ENCODE measurements around the gene TPCN1. TPM values are rescaled to one million over a fixed set of nuclear protein-coding genes. Genes with fewer than 3 reads are reported as not detected.

TPCN1 gene
- polyA plus RNA-seq, 1 of the 3 experiments (the other 2 are of a cell fraction): 15.7 TPM

GRCh38 chr12:113325916-113326315 is 104.7 kb downstream of the TPCN1 start (continued):
- TF ChIP-seq SMC3 (IDR thresholded peaks at IDR 0.05; ENCODE audit: low read depth, low read length) (no peak), RFX5 (IDR thresholded peaks at IDR 0.05; ENCODE audit: low read length) (no peak), NFIC (IDR thresholded peaks at IDR 0.05; ENCODE audit: borderline replicate concordance) (peak; percentile 31; the same call in 1 of the 2 replicates), YY1 (IDR thresholded peaks at IDR 0.05; ENCODE audit: low read depth) (no peak), POLR2AphosphoS5 (IDR thresholded peaks at IDR 0.05; ENCODE audit: low read depth, low read length) (no peak), IRF3 (IDR thresholded peaks at IDR 0.05; ENCODE audit: low read depth, low read length) (no peak), RAD21 (IDR thresholded peaks at IDR 0.05; ENCODE audit: low read length) (no peak), CHD2 (IDR thresholded peaks at IDR 0.05; ENCODE audit: low read length, partially characterized antibody) (no peak), JUND (IDR thresholded peaks at IDR 0.05) (no peak), EP300 (IDR thresholded peaks at IDR 0.05; ENCODE audit: borderline replicate concordance in 1 of 2, low read depth in 1 of 2, low read length in 1 of 2) (no peak), RXRA (IDR thresholded peaks at IDR 0.05; ENCODE audit: borderline replicate concordance, low read depth) (no peak), FOXJ3 (CRISPR knock-in tag; IDR thresholded peaks at IDR 0.05) (no peak), NRF1 (IDR thresholded peaks at IDR 0.05; ENCODE audit: low read depth, low read length) (no peak)

GRCh38 chr12:113326775-113327395 is 105.6 kb downstream of the TPCN1 start:
- no peaks in the 10 kb centered on the region for H4K20me1 ChIP-seq (ENCODE audit: insufficient read depth)
- H3K36me3 ChIP-seq (replicated peaks in 1 of 2; ENCODE audit: control insufficient read depth in 1 of 2, insufficient read depth in 2 of 2, low read length in 1 of 2): peaks cover 0 to 5% of the 10 kb centered on the region in 2 experiments
- ChIA-PET CTCF (interaction anchor here (1.1 kb wide), 1 partner anchor 98 kb away, joined by 5 read pairs; no protein-coding TSS in a partner anchor), POLR2A (no interaction called here)
- no peak for TF ChIP-seq RFX5 (IDR thresholded peaks at IDR 0.05; ENCODE audit: low read length)
- peak; percentile 17; the same call in 1 of the 2 replicates for TF ChIP-seq RAD21 (IDR thresholded peaks at IDR 0.05; ENCODE audit: low read length)
- H3K9me2 ChIP-seq: no peaks in the 10 kb centered on the region
- H3K9me3 ChIP-seq: no peaks in the 10 kb centered on the region
- no peaks in the 10 kb centered on the region for H3F3A ChIP-seq (replicated peaks; ENCODE audit: insufficient read depth)
- no peak for DNase-seq
- no peak overlapping the region for H3K4me2 ChIP-seq
- no peaks in the 10 kb centered on the region; a peak in 1 of 4 replicates for H3K4me1 ChIP-seq (ENCODE audit: control insufficient read depth in 1 of 2, insufficient read depth in 2 of 2, low read depth in 1 of 2, low read length in 1 of 2)
- H3K9ac ChIP-seq: no peak overlapping the region
- H3K27ac ChIP-seq (ENCODE audit: low read depth in 2 of 2, low read length in 1 of 2): no peak overlapping the region
- H2AFZ ChIP-seq (ENCODE audit: low read depth): no peak overlapping the region
- no peaks in the 10 kb centered on the region for H3K79me2 ChIP-seq (ENCODE audit: insufficient read depth)
- WGBS (ENCODE audit: low lambda C conversion rate): 88% methylated on average over 4 of the region's 4 CpGs
- H3K4me3 ChIP-seq (ENCODE audit: low read depth in 2 of 2, low read length in 1 of 2): no peak overlapping the region
- no peaks in the 10 kb centered on the region for H3K27me3 ChIP-seq (ENCODE audit: insufficient read depth)

GRCh38 chr12:113328368-113328889 is 107.2 kb downstream of the TPCN1 start:
- ChIA-PET POLR2A (no interaction called here), CTCF (interaction anchor here (0.9 kb wide), 1 partner anchor 97 kb away, joined by 3 read pairs; no protein-coding TSS in a partner anchor)
- no peaks in the 10 kb centered on the region for H3F3A ChIP-seq (replicated peaks; ENCODE audit: insufficient read depth)
- H3K27ac ChIP-seq (ENCODE audit: low read depth in 2 of 2, low read length in 1 of 2): no peak overlapping the region
- 81% methylated on average over 5 of the region's 5 CpGs for WGBS (ENCODE audit: low lambda C conversion rate)
- H3K9me3 ChIP-seq: no peaks in the 10 kb centered on the region
- H3K79me2 ChIP-seq (ENCODE audit: insufficient read depth): no peaks in the 10 kb centered on the region
- no peaks in the 10 kb centered on the region for H3K9me2 ChIP-seq
- no peaks in the 10 kb centered on the region for H3K36me3 ChIP-seq (replicated peaks in 1 of 2; ENCODE audit: control insufficient read depth in 1 of 2, insufficient read depth in 2 of 2, low read length in 1 of 2)
- H3K27me3 ChIP-seq (ENCODE audit: insufficient read depth): no peaks in the 10 kb centered on the region
- no peaks in the 10 kb centered on the region for H4K20me1 ChIP-seq (ENCODE audit: insufficient read depth)
- no peak for DNase-seq
- H3K9ac ChIP-seq: no peak overlapping the region
- H3K4me1 ChIP-seq (ENCODE audit: control insufficient read depth in 1 of 2, insufficient read depth in 2 of 2, low read depth in 1 of 2, low read length in 1 of 2): peaks cover 0 to 6% of the 10 kb centered on the region in 2 experiments; a peak in 1 of 4 replicates
- H3K4me3 ChIP-seq (ENCODE audit: low read depth in 2 of 2, low read length in 1 of 2): no peak overlapping the region
- no peak overlapping the region for H2AFZ ChIP-seq (ENCODE audit: low read depth)
- TF ChIP-seq NFIC (IDR thresholded peaks at IDR 0.05; ENCODE audit: borderline replicate concordance) (0 out of 2 replicates have a peak, but pooled peaks have one; percentile 7), JUND (IDR thresholded peaks at IDR 0.05) (no peak)
- H3K4me2 ChIP-seq: no peak overlapping the region
